Caco-2 (cell line): ENCODE data around the gene EIF1B. TPM values are rescaled to one million over a fixed set of nuclear protein-coding genes. Genes with fewer than 3 reads are reported as not detected.

Source experiments
- BruUV-seq: library from RNA; stranded (reverse); fragments of 400-500 nt; replicated peaks from 2 replicates; lab custom pipeline; 2021; lab: Mats Ljungman, UMichigan
- CTCF ChIA-PET: fragments of 300-600 bp; sonication (Branson Sonifier 250); formaldehyde crosslinking; loops from one replicate; lab custom pipeline; 2022; ENCODE audit warnings: antibody characterized with exemption; lab: Charles Lee
- POLR2A ChIA-PET: fragments of 300-600 bp; sonication (Branson Sonifier 250); formaldehyde crosslinking; loops from one replicate; lab custom pipeline; 2022; ENCODE audit warnings: antibody characterized with exemption; lab: Charles Lee
- DNase-seq, 2 experiments: peaks; one replicate each; pipeline versions ENCODE4 v3.0.0 to v3.0.0-alpha.2; 2020 to 2022
- H3K27me3 ChIP-seq: replicated peaks from 2 replicates; pipeline ENCODE4 v1.6.0; 2011; ENCODE audit warnings: low read length; ENCODE audit not compliant: control insufficient read depth, insufficient read depth
- H3K36me3 ChIP-seq: 2 replicates; pipeline ENCODE4 v1.5.1; 2011; ENCODE audit warnings: low read length; ENCODE audit not compliant: control insufficient read depth, insufficient read depth
- H3K4me1 ChIP-seq: fragments of 250-450 bp; sonication (Bioruptor Pico); 2 replicates; pipeline ENCODE4 v1.5.1; 2020; ENCODE audit warnings: mild to moderate bottlenecking
- H3K4me3 ChIP-seq: 2 replicates; pipeline ENCODE4 v1.5.1; 2011; ENCODE audit warnings: low read depth, mild to moderate bottlenecking, control low read depth, low read length
- H3K9me3 ChIP-seq: fragments of 250-450 bp; sonication (Bioruptor Pico); 2 replicates; pipeline ENCODE4 v1.5.1; 2020; ENCODE audit warnings: mild to moderate bottlenecking, moderate library complexity
- H3K27ac Mint-ChIP-seq: one replicate; pipeline ENCODE4 v1.8.0; 2022; ENCODE audit warnings: mixed read lengths; ENCODE audit not compliant: unreplicated experiment
- H3K27me3 Mint-ChIP-seq: one replicate; pipeline ENCODE4 v1.8.0; 2022; ENCODE audit warnings: mixed read lengths; ENCODE audit not compliant: insufficient read depth, unreplicated experiment
- H3K36me3 Mint-ChIP-seq: one replicate; pipeline ENCODE4 v1.8.0; 2022; ENCODE audit warnings: mild to moderate bottlenecking, mixed read lengths; ENCODE audit not compliant: insufficient read depth, unreplicated experiment
- H3K4me1 Mint-ChIP-seq: one replicate; pipeline ENCODE4 v1.8.0; 2022; ENCODE audit warnings: low read depth, mixed read lengths; ENCODE audit not compliant: unreplicated experiment
- H3K4me3 Mint-ChIP-seq: one replicate; pipeline ENCODE4 v1.8.0; 2022; ENCODE audit warnings: mild to moderate bottlenecking, moderate library complexity, mixed read lengths; ENCODE audit not compliant: unreplicated experiment
- H3K9me3 Mint-ChIP-seq: one replicate; pipeline ENCODE4 v1.8.0; 2022; ENCODE audit warnings: mixed read lengths; ENCODE audit not compliant: unreplicated experiment
- CTCF ChIP-seq, 2 experiments: fragments of 200-600 bp in 1 of 2; IDR thresholded peaks; 1 replicate in 1 of 2; 2 replicates in 1 of 2; pipeline versions ENCODE4 v1.5.1 to v1.8.0; 2011 to 2022; ENCODE audit warnings: antibody characterized with exemption in 1 of 2, control low read depth in 1 of 2, inconsistent platforms in 1 of 2, low read depth in 1 of 2, low read length in 1 of 2, mild to moderate bottlenecking in 1 of 2, moderate library complexity in 1 of 2; ENCODE audit not compliant: insufficient read depth in 1 of 2, severe bottlenecking in 1 of 2, unreplicated experiment in 1 of 2
- intact Hi-C: fragments of 100-400 bp; cut with micrococcal nuclease; formaldehyde crosslinking; loops from one replicate; pipeline ENCODE4 v1.10.0; 2022; ENCODE audit not compliant: unreplicated experiment
- total RNA-seq: library from RNA; stranded (reverse); gene quantifications from 2 replicates; pipeline ENCODE4 v1.2.3, GENCODE V29; 2022

EIF1B gene
- total RNA-seq, 1 experiment from 2014 or later = 45.8 TPM

GRCh38 chr3:40294434-40294833, 15.1 kb upstream of the EIF1B start:
- Mint-ChIP-seq H3K4me1 (no peaks in the 10 kb centered on the region), H3K36me3 (no peaks in the 10 kb centered on the region), H3K27me3 (no peaks in the 10 kb centered on the region), H3K9me3 (no peaks in the 10 kb centered on the region), H3K27ac (no peak overlapping the region), H3K4me3 (no peak overlapping the region)
- TF ChIP-seq CTCF (IDR thresholded peaks at IDR 0.05; ENCODE audit: insufficient read depth in 1 of 2, low read depth in 1 of 2, low read length in 1 of 2, severe bottlenecking in 1 of 2, unreplicated experiment in 1 of 2) = no peak
- H3K4me3 ChIP-seq = no peak overlapping the region
- no TSS peak for BruUV-seq
- 0 out of 2 replicates have a peak, but pooled peaks cover 8% of the 10 kb centered on the region for H3K4me1 ChIP-seq
- no peaks in the 10 kb centered on the region for H3K9me3 ChIP-seq
- POLR2A ChIA-PET = no interaction called here
- no peaks in the 10 kb centered on the region for H3K36me3 ChIP-seq
- intact Hi-C loops = no loop called here
- no peaks in the 10 kb centered on the region for H3K27me3 ChIP-seq
- CTCF ChIA-PET = no interaction called here
- DNase-seq = no peak

GRCh38 chr3:40298075-40298474, 11.4 kb upstream of the EIF1B start:
- BruUV-seq = no TSS peak
- no peaks in the 10 kb centered on the region for H3K27me3 ChIP-seq
- Mint-ChIP-seq H3K27ac (no peak overlapping the region), H3K9me3 (no peaks in the 10 kb centered on the region), H3K4me1 (no peaks in the 10 kb centered on the region), H3K27me3 (no peaks in the 10 kb centered on the region), H3K4me3 (no peak overlapping the region), H3K36me3 (no peaks in the 10 kb centered on the region)
- H3K4me3 ChIP-seq = no peak overlapping the region
- DNase-seq = no peak
- H3K9me3 ChIP-seq = no peaks in the 10 kb centered on the region
- no peaks in the 10 kb centered on the region for H3K36me3 ChIP-seq
- ChIA-PET CTCF (no interaction called here), POLR2A (no interaction called here)
- H3K4me1 ChIP-seq = no peaks in the 10 kb centered on the region
- no peak for TF ChIP-seq CTCF (IDR thresholded peaks at IDR 0.05; ENCODE audit: insufficient read depth in 1 of 2, low read depth in 1 of 2, low read length in 1 of 2, severe bottlenecking in 1 of 2, unreplicated experiment in 1 of 2)
- intact Hi-C loops = no loop called here

GRCh38 chr3:40299130-40299720, 10.3 kb upstream of the EIF1B start:
- no TSS peak for BruUV-seq
- H3K27me3 ChIP-seq = no peaks in the 10 kb centered on the region
- no peaks in the 10 kb centered on the region for H3K4me1 Mint-ChIP-seq
- DNase-seq = no peak
- H3K4me3 Mint-ChIP-seq = no peak overlapping the region
- no peaks in the 10 kb centered on the region for H3K27me3 Mint-ChIP-seq
- H3K9me3 Mint-ChIP-seq = no peaks in the 10 kb centered on the region
- intact Hi-C loops = no loop called here
- H3K36me3 Mint-ChIP-seq = no peaks in the 10 kb centered on the region
- no peaks in the 10 kb centered on the region for H3K36me3 ChIP-seq
- H3K27ac Mint-ChIP-seq = no peak overlapping the region
- ChIA-PET CTCF (no interaction called here), POLR2A (interaction anchor here (1.0 kb wide), 1 partner anchor 10 kb away, joined by 3 read pairs; no protein-coding TSS in a partner anchor)
- TF ChIP-seq CTCF (IDR thresholded peaks at IDR 0.05; ENCODE audit: insufficient read depth in 1 of 2, low read depth in 1 of 2, low read length in 1 of 2, severe bottlenecking in 1 of 2, unreplicated experiment in 1 of 2) = no peak
- H3K4me1 ChIP-seq = no peaks in the 10 kb centered on the region
- no peaks in the 10 kb centered on the region for H3K9me3 ChIP-seq
- no peak overlapping the region for H3K4me3 ChIP-seq
